ENCODE measurements around the gene DOCK6. TPM values are rescaled to one million over a fixed set of nuclear protein-coding genes. Genes with fewer than 3 reads are reported as not detected.

DOCK6 gene
- total and polyA plus RNA-seq, 2 of the 13 experiments (the other 11 are each of a cell fraction or from before 2014, with no cell fraction given): 5.4 to 38.1 TPM

DNA sequence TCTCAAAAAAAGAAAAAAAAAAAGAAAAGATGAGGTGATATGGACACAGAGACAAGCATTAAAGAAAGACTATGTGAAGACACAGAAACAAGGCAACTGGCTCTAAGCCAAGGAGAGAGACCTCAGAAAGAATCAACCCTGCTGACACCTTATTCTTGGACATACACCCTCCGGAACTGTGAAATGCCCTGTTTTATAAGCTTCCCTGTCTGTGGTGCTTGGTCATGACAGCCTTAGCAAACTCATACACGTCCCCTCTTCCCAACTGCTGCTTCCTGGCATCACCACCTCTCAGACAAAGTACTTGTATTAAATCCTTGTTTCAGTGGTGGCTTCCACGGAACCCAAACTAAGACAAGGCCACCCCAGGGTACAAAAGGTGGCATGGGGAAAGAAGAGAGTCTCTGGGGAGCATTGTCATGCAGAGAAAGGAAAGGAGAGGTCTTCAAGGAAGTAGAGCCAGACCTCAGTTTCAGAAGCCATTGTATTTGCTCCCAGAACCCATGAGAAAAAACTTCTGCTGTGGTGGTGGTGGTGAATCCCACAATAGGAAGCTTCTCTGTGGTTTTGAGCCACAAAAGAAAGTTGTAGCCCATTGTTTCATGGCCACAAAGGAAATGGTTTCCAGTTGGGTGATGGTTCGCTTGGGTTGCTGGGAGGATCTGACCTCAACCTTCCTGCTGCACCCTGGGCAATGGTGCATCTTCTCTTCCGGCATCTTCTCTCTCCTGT lies 17.3 kb upstream of the DOCK6 start:
- Histone ChIP-seq H3K27ac (ENCODE audit: extremely low read length, insufficient read depth, low read length) (no peak overlapping the region), H2AFZ (ENCODE audit: low read length) (no peak overlapping the region), H3K9me3 (ENCODE audit: low read length) (no peaks in the 10 kb centered on the region), H3K9ac (ENCODE audit: insufficient read depth, low read depth, low read length) (no peak overlapping the region), H4K20me1 (ENCODE audit: insufficient read depth, low read length) (no peaks in the 10 kb centered on the region), H3K27me3 (ENCODE audit: control insufficient read depth in 1 of 2, insufficient read depth in 2 of 2, low read length in 2 of 2) (no peaks in the 10 kb centered on the region; a peak in 2 of 5 replicates), H3K4me3 (replicated peaks in 1 of 3; ENCODE audit: insufficient read depth in 1 of 3, low read depth in 2 of 3, low read length in 3 of 3) (no peak overlapping the region), H3K4me1 (ENCODE audit: insufficient read depth, low read length) (peaks cover 12% of the 10 kb centered on the region), H3K4me2 (ENCODE audit: low read depth, low read length) (no peak overlapping the region), H3K79me2 (ENCODE audit: insufficient read depth, low read length) (no peaks in the 10 kb centered on the region), H3K36me3 (replicated peaks in 1 of 2; ENCODE audit: control insufficient read depth in 1 of 2, insufficient read depth in 2 of 2, low read length in 2 of 2) (no peaks in the 10 kb centered on the region)
- POLR2A ChIA-PET: no interaction called here
- FAIRE-seq: no peak
- WGBS (ENCODE audit: low lambda C conversion rate): 40% methylated on average over 5 of the region's 5 CpGs
- no peak for DNase-seq (ENCODE audit: low spot score)
- CTCF ChIA-PET (ENCODE audit: low intra/inter-chr PET ratio, low total read pairs): no interaction called here
- no TSS peak for BruUV-seq (replicated peaks)
- in situ Hi-C loops (cut with HindIII; ENCODE audit: extremely low pct_ligation_motif_present, low pct_unique_long_range_greater_than_20kb): loop anchor here (10.0 kb wide), 1 partner anchor 175 kb away; no protein-coding TSS in a partner anchor
- no peak for ATAC-seq
- intact Hi-C loops (cut with micrococcal nuclease; ENCODE audit: unreplicated experiment): no loop called here
- TF ChIP-seq ZBTB44 (CRISPR knock-in tag; IDR thresholded peaks at IDR 0.05): no peak
- no peak for TF ChIP-seq ZNF749 (CRISPR knock-in tag; IDR thresholded peaks at IDR 0.05; ENCODE audit: borderline replicate concordance)
- no peak for TF ChIP-seq PBX3 (CRISPR knock-in tag; IDR thresholded peaks at IDR 0.05; ENCODE audit: borderline replicate concordance)

GRCh38 chr19:11278670-11279069 lies 16.3 kb upstream of the DOCK6 start:
- in situ Hi-C loops (cut with HindIII; ENCODE audit: extremely low pct_ligation_motif_present, low pct_unique_long_range_greater_than_20kb): no loop called here
- H3K27ac ChIP-seq (ENCODE audit: extremely low read length, insufficient read depth, low read length): no peak overlapping the region
- TF ChIP-seq ATF7 (IDR thresholded peaks at IDR 0.05) (no peak), ATF7 (CRISPR knock-in tag; IDR thresholded peaks at IDR 0.05) (no peak), HDAC6 (IDR thresholded peaks at IDR 0.05; ENCODE audit: low read depth, low read length) (no peak), MAX (IDR thresholded peaks at IDR 0.05) (no peak), NR1H2 (CRISPR knock-in tag; IDR thresholded peaks at IDR 0.05; ENCODE audit: borderline replicate concordance, low read depth) (no peak), ZNF503 (CRISPR knock-in tag; IDR thresholded peaks at IDR 0.05) (no peak)

More at GRCh38 chr19:11278670-11279069, 16.3 kb upstream of the DOCK6 start:
- no peaks in the 10 kb centered on the region for H3K9me3 ChIP-seq (ENCODE audit: low read length)
- POLR2A ChIA-PET: no interaction called here
- no peak overlapping the region for H3K4me3 ChIP-seq (replicated peaks in 1 of 3; ENCODE audit: insufficient read depth in 1 of 3, low read depth in 2 of 3, low read length in 3 of 3)
- ATAC-seq: no peak
- no peak overlapping the region for H2AFZ ChIP-seq (ENCODE audit: low read length)
- DNase-seq (ENCODE audit: low spot score): no peak
- WGBS (ENCODE audit: low lambda C conversion rate): 42% methylated on average over 6 of the region's 6 CpGs
- H3K79me2 ChIP-seq (ENCODE audit: insufficient read depth, low read length): no peaks in the 10 kb centered on the region
- no peaks in the 10 kb centered on the region for H4K20me1 ChIP-seq (ENCODE audit: insufficient read depth, low read length)
- no peak for FAIRE-seq
- no TSS peak for BruUV-seq (replicated peaks)
- no peaks in the 10 kb centered on the region for H3K36me3 ChIP-seq (replicated peaks in 1 of 2; ENCODE audit: control insufficient read depth in 1 of 2, insufficient read depth in 2 of 2, low read length in 2 of 2)
- CTCF ChIA-PET (ENCODE audit: low intra/inter-chr PET ratio, low total read pairs): no interaction called here
- H3K9ac ChIP-seq (ENCODE audit: insufficient read depth, low read depth, low read length): no peak overlapping the region
- peaks cover 22% of the 10 kb centered on the region for H3K4me1 ChIP-seq (ENCODE audit: insufficient read depth, low read length)
- no peaks in the 10 kb centered on the region; a peak in 2 of 5 replicates for H3K27me3 ChIP-seq (ENCODE audit: control insufficient read depth in 1 of 2, insufficient read depth in 2 of 2, low read length in 2 of 2)
- intact Hi-C loops (cut with micrococcal nuclease; ENCODE audit: unreplicated experiment): no loop called here
- no peak overlapping the region for H3K4me2 ChIP-seq (ENCODE audit: low read depth, low read length)

All from HepG2 (cell line).